Progenitor cell of endocrine pancreas (in vitro differentiated cells): ENCODE results near the gene CLEC12A. TPM values are rescaled to one million over a fixed set of nuclear protein-coding genes. Genes with fewer than 3 reads are reported as not detected.

Source experiments
- DNase-seq: peaks from one replicate; pipeline ENCODE4 v3.0.0; 2021; ENCODE audit warnings: low spot score; ENCODE audit not compliant: unreplicated experiment
- H3K27ac Mint-ChIP-seq: 2 replicates; pipeline ENCODE4 v1.8.0; 2021; ENCODE audit warnings: mild to moderate bottlenecking, moderate library complexity, mixed read lengths
- H3K27me3 Mint-ChIP-seq: 2 replicates; pipeline ENCODE4 v1.8.0; 2021; ENCODE audit warnings: mixed read lengths
- H3K36me3 Mint-ChIP-seq: 2 replicates; pipeline ENCODE4 v1.8.0; 2022; ENCODE audit warnings: mixed read lengths; ENCODE audit not compliant: insufficient read depth
- H3K4me1 Mint-ChIP-seq: 2 replicates; pipeline ENCODE4 v1.8.0; 2021; ENCODE audit warnings: low read depth, mixed read lengths
- H3K4me3 Mint-ChIP-seq: 2 replicates; pipeline ENCODE4 v1.8.0; 2021; ENCODE audit warnings: low read depth, mild to moderate bottlenecking, moderate library complexity, mixed read lengths
- H3K9me3 Mint-ChIP-seq: 2 replicates; pipeline ENCODE4 v1.8.0; 2021; ENCODE audit warnings: low read depth, mixed read lengths
- long read RNA-seq: library from polyadenylated mRNA; unstranded; transcript quantifications from one replicate; pipeline ENCODE4 v2.0.0, GENCODE V29; 2020
- total RNA-seq: library from RNA; stranded (reverse); gene quantifications from 2 replicates; pipeline ENCODE4 v1.2.1, GENCODE V29; 2021
- TF ChIP-seq, protein P1 (sequence below): fragments of 200-600 bp; sonication (generic); IDR thresholded peaks from one replicate; pipeline ENCODE4 v1.5.0; 2021; ENCODE audit warnings: antibody characterized with exemption, mild to moderate bottlenecking; ENCODE audit not compliant: unreplicated experiment

CLEC12A gene
- not detected in 2 replicates for total RNA-seq
- long read RNA-seq: 0 reads

DNA sequence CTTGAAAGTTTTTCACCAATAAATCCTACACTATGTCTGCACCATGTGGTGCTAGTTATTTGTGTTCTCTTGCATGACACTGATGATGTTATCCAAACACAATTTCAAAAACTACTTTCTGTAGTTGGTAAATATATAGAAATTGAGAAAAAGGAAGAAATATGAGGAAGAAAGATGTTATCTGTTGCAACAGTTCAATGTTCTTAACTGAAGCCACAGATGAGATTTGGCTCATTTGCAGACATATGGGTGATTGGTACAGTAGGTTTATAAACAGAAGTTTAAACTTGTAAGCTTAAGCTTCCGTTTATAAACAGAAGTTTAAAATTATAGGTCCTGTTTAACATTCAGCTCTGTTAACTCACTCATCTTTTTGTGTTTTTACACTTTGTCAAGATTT is at the start of gene CLEC12A:
Gene CLEC12A (plus strand): TSS at position 229 of the 400 bp plus-strand sequence. CDS start 188 bp downstream, outside the sequence.
- peaks cover 4% of the 10 kb centered on the region for H3K36me3 Mint-ChIP-seq
- TF ChIP-seq, protein P1, sequence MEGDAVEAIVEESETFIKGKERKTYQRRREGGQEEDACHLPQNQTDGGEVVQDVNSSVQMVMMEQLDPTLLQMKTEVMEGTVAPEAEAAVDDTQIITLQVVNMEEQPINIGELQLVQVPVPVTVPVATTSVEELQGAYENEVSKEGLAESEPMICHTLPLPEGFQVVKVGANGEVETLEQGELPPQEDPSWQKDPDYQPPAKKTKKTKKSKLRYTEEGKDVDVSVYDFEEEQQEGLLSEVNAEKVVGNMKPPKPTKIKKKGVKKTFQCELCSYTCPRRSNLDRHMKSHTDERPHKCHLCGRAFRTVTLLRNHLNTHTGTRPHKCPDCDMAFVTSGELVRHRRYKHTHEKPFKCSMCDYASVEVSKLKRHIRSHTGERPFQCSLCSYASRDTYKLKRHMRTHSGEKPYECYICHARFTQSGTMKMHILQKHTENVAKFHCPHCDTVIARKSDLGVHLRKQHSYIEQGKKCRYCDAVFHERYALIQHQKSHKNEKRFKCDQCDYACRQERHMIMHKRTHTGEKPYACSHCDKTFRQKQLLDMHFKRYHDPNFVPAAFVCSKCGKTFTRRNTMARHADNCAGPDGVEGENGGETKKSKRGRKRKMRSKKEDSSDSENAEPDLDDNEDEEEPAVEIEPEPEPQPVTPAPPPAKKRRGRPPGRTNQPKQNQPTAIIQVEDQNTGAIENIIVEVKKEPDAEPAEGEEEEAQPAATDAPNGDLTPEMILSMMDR: no peak
- no peak for DNase-seq
- no peaks in the 10 kb centered on the region for H3K27me3 Mint-ChIP-seq
- peaks cover 10% of the 10 kb centered on the region for H3K9me3 Mint-ChIP-seq
- no peaks in the 10 kb centered on the region for H3K4me1 Mint-ChIP-seq
- H3K4me3 Mint-ChIP-seq: no peak within 1 kb of the TSS
- no peak within 1 kb of the TSS for H3K27ac Mint-ChIP-seq

DNA sequence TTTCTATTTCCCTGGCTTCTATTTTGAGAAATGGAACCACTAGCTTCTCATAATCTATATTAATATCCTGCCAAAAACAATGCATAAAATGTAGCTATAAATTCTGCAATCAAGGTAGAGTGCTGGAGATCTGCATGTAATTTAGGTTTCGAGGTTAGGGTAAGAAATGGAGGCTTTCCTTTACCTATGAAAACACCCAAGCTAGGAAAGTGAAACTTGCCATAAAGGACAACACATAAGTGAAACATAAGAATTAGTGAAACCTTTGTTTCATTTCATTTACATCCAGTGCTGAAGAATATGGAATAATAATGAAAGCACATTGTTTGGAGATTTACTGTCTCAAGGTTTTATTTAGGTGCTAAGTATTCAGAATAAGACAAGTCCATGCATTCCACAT is 48.8 kb upstream of the CLEC12A start:
- peaks cover 3% of the 10 kb centered on the region for H3K4me1 Mint-ChIP-seq
- no peaks in the 10 kb centered on the region for H3K27me3 Mint-ChIP-seq
- no peak overlapping the region for H3K27ac Mint-ChIP-seq
- TF ChIP-seq, protein P1: no peak
- no peak overlapping the region for H3K4me3 Mint-ChIP-seq
- no peak for DNase-seq
- H3K9me3 Mint-ChIP-seq: peaks cover 7% of the 10 kb centered on the region
- no peaks in the 10 kb centered on the region for H3K36me3 Mint-ChIP-seq

DNA sequence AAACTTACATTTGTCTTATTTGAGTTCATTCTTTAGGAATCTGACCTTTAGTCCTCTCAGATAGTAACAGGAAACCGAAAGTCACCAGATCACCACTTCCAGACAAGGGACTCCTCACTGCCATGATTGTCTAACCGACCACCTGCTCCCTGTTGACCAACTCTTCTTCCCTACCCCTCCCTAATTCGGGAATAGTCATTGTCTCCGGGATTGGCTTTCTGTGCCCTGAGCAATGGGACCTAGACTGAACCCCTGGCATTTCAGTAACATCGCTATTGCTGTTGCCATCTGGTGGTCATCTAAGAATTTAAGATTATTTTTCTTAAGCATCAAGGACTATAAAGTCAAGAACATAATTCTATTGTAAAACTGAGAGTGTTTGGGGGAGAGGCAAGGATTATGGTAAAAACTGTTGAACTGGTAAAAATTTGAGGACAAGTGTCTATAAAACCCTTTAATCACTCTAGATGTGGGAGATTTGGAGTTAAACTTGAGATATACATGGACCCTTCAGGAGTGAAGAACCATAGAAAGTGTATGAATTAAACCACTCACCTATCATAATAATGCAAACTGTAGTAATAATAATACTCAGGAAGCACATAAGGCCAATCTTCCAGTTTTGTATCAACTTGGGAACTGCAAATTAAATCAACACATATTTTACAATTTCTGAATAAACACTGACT is 45.4 kb upstream of the CLEC12A start:
- peak overlapping the region; percentile 9 for H3K4me3 Mint-ChIP-seq
- H3K36me3 Mint-ChIP-seq: no peaks in the 10 kb centered on the region
- H3K27me3 Mint-ChIP-seq: no peaks in the 10 kb centered on the region
- peaks cover 3% of the 10 kb centered on the region for H3K4me1 Mint-ChIP-seq
- H3K9me3 Mint-ChIP-seq: no peaks in the 10 kb centered on the region
- TF ChIP-seq, protein P1: peak; percentile 70
- no peak for DNase-seq
- H3K27ac Mint-ChIP-seq: no peak overlapping the region

DNA sequence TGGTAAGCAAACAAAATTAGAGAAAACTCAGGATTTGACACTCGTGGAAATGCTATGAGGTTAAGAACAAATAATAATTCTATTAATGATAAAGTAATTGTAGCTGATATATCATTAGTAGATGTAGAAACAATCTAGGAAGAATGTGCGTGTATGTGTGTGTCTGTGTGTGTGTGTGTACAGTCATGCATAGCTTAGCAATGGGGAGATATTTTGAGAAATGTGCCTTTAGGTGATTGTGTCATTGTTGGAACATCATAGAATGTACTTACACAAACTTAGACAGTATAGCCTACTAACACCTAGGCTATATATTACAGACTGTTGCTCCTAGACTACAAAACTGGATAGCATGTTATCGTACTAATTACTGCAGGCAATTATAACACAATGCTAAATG is 44.3 kb upstream of the CLEC12A start:
- Mint-ChIP-seq H3K27me3 (no peaks in the 10 kb centered on the region), H3K36me3 (no peaks in the 10 kb centered on the region), H3K4me1 (peaks cover 3% of the 10 kb centered on the region), H3K9me3 (no peaks in the 10 kb centered on the region), H3K4me3 (no peak overlapping the region), H3K27ac (no peak overlapping the region)
- TF ChIP-seq, protein P1: no peak
- DNase-seq: no peak

DNA sequence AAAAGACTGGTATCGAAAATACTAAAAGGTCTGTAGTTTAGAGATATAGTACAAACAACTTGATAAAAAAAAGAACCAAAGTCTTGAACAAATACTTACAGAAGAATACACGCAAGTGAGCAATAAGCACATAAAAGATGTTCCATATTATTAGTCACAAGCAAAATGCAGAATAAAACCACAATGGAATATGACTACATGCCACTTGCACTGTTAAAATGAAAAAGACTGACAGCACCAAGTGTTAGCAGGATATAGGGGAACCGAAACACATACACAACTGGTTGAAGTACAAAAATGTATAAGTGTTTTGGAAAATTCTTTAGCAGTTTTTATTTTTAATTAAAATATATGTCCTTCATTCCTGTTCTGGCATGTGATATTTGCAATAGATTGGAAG is 42.6 kb upstream of the CLEC12A start:
- H3K27ac Mint-ChIP-seq: no peak overlapping the region
- H3K4me3 Mint-ChIP-seq: no peak overlapping the region
- TF ChIP-seq, protein P1: no peak
- no peaks in the 10 kb centered on the region for H3K9me3 Mint-ChIP-seq
- H3K36me3 Mint-ChIP-seq: no peaks in the 10 kb centered on the region
- no peaks in the 10 kb centered on the region for H3K27me3 Mint-ChIP-seq
- no peak for DNase-seq
- peaks cover 3% of the 10 kb centered on the region for H3K4me1 Mint-ChIP-seq
